Glomerular visceral epithelial cell (primary cell): Measurements from ENCODE around the gene ARL14EPL.

ENCODE experiments used
- DNase-seq: peaks from one replicate; pipeline ENCODE4 v3.0.0-alpha.2; 2016; ENCODE audit errors: extremely low spot score

The ARL14EPL gene

DNA sequence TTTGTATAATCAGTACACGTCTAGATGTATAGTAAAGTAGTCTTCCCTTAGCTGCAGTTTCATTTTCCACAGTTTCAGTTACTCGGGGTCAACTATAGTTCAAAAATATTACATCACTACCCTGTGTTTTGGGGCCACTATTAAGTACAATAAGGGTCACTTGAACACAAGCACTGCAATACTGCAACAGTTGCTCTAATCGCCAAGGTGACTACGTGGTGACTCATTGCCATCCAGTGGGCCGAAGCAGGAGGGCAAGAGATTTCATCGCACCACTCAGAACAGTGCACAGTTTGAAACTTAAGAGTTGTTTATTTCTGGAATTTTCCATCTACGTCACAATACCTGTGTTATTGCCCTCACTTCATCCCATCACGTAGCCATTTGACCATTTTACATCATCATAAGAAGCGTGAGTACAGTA, at the start of gene ARL14EPL:
ARL14EPL (plus strand) TSS at position 379 of the 424 bp plus-strand sequence. CDS start 18,994 bp downstream, outside the sequence.
- peak; percentile 88 for DNase-seq

DNA sequence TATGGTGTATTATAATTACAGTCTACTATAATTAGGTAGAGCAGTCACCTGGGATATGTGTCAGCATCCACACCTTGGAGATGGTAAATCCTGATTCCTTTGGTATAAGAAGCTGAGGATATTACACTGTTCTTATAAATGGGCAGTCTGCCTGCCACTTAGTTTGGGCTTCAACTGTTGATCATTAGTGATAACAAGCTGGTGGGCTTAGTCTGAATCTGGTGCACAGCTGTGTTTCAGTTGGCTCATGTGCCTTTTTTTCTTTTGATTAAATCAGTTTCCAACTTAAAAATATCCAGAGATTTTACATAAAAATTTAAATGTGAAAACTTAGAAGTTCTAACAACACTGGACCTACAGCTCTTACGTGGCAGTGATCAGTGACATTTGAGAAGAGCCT, 48.8 kb upstream of the ARL14EPL start:
- DNase-seq: no peak

DNA sequence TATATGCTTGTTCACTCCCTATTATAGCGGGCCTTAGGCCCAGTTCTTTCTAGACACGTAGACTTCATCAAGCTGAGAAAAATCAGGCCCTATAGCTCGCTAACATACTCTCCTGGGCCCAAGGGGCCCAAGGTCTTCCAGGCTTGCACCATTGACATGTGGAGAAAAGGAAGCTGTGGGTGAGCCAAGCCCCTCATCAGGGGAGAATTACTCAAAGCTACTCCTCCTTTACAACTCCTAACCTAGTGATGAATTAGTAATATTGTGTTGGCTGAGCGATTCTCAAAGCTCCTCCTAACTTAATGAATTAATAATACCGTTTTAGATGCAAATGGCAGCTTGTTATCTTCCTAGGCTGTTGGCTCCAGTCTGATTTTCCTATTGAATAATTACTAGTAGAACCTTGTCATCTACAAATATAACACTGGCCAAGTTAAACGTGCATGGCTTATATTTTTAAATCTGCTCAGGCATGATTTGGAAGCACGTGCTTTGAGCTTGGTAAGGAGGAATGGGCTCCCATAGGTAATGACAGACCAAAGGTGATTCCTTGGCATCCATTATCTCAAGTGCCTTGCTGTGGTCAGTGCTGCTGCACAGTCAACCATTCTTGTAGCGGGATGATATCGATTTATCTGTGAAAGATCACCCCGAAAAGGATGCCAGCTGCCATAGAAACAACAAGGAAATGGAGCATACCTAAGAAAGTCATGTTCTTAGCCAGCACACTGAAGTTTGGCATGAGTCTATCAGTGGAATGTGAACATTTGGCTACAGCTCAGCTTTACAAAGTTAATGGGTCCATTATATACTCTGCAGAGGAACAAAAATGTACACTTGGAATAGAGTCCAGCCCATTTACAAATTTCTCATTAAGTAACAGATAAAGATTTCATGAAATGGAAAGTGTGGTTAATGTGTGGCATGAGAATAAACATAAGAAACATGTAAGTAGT, 46.2 kb upstream of the ARL14EPL start:
- no peak for DNase-seq

DNA sequence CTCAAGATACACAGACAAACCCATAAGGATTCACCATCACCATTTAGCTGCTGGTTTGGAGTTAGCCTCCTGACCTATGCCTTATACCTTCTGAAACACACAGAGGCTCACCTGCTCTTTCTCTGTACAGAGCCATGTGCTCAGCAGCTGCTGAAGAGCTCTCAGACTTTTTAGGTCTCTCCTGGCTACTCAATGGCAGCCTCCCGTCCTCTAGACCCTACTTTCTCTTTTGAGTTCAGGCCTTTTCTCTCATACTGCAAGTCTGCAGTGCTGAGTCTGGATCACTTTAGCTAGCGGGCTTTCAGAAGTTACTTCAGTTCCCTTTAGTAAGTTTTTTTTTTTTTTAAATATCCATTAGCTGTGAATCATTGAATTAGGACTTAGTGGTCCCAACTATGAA, 44.3 kb upstream of the ARL14EPL start:
- DNase-seq: no peak

DNA sequence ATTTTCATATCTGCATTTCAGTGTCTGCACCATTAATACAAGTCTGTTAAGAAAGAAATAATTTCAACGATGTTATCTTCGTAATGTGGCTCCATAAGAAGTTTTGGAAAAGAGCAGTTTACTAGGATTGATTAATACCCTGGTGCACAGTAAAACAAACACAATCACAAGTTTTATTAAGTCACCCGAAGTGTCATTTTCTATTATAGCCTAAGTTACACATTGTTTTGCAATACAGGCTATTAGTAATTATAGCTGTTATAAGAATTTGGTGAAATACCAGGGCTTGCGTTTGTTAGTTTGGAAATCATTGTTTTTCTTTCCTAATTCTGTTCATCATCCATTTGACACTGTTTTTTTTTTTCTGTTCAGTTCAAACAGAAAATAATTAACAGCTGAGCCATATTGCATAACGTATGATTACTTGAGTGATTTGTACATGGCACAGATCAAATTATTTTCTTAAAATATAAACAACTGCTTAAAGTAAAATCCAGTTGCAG, 39.4 kb upstream of the ARL14EPL start:
- DNase-seq: no peak

DNA sequence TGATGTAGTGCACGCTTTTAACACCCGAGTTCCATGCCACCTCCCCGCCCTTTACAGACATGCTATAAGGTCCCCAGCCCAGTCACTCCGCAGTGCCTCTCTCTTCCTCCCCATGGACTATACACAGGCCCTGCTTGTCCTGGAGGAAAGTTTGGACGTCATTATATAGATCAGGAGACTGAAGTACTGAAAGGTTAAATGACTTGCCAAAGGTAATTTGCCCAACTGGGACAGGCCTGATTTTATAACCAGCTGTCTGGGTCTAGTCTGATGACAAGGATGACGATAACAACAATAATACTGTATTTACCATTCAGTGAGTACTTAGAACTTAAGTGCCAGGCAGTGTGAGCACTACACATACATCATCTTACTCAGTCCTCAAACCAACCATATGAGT, 36.9 kb upstream of the ARL14EPL start:
- no peak for DNase-seq

DNA sequence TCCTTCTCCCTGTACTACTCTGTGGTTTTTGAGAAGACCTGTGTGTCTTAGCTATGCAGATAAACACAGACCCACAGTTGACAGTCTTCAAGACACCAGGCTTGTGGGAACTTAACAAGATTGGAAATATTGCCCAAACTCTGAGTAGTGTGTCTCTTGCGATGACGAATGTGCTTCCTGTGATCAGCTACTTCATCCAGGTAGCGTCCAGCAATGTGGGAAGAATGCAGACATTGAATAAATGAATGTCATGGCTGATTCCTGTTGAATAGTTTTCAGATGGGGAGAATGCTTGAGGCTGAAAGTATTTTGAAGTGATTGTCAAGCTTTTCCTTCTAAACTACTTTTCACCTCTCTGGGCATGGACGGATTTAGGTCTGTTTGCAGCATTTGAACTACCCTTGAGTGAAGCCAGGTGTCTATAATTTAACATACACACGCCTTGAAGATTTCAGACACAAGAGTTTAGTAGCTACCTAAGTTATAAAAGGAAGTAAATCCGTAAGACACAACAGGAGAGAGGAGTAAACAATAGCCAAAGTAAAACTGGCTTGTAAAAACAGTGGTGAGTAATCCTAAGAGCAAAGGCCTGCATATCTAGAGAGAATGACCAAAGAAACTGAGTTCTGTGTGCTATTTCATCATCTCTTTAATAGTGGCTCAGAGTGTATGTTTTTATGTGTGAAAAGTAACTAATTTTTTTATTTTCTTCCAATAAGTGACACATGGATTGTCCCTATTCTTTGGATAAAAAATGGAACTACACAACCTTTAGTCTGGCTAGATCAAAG, 30.0 kb upstream of the ARL14EPL start:
- DNase-seq: no peak

DNA sequence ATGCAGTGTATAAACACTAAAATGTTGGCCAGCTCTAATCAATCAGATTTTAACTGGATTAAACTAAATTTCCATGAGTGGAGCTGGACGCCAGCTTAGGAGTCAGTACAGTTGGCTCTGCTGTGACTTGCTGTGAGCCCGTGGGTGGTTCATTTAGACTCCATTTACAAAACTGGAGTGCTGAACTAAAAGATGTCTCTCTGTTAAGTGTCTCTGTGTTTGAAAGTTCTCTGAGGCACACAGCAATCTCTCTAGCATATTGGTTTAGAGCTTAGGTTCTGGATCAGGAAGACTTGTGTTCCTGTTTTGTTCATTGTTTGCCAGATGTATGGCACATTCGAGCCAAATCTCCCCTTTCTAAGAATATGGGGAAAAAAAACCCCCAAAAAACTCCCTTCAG, 28.0 kb upstream of the ARL14EPL start:
- no peak for DNase-seq

DNA sequence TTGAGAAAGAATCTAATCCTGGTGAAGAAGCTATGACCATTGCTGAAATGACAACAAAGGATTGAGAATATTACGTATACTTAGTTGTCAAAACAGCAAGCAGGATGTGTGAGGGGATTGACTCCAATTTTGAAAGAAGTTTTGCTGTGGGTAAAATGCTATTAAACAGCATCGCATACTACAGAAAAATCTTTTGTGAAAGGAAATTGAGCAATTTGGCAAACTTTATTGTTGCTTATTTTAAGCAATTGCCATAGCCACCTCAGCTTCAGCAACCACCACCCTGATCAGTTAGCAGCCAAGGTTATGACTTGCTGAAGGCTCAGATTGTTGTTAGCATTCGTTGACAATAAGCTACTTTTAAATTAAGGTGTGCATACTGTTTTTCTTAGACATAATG, 22.5 kb upstream of the ARL14EPL start:
- no peak for DNase-seq

DNA sequence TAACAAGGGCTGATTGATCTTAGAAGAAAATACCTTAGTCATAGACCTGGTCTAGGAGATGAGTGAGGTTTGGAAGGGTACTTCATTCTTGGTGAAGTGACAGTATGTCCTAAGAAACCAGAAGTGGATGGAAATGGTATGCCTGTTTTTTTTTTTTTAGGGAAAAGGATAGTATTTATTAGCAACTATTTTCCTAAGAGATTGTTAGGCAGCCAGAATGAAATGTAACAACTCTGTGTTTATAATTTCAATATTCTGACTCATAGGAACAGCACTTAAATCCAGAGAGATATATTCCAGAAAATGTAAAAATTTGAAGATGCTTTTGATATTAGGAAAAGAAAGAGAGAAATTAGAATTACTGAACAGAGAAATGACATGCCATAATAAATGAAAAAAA, 21.2 kb upstream of the ARL14EPL start:
- DNase-seq: no peak

DNA sequence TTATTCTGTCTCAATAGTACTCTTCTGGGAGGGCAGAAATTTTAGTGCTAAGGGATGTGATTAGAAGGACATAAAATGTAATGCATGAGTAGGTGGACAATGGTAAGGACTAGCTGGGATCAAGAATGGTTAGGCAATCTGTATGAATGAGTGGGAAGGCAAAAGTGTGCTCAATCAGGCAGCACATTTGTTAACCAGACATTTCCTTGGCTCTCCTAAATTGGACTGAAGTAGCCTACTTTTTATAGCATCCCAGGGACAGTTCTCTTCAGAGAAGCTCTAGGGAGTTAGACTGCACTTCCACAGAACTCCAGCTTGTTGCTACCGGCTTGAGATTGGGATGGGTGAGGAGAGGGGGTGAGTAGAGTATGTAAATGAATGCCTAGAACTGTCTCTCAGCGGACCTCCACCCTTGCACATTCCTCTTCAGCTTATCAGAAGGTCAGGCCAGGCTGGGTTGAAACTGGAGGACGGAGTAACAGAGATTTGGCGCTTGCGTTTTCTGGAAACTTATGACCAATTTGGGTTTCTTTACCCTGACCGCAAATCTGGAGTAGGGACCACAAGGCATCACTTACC, 19.0 kb upstream of the ARL14EPL start:
- no peak for DNase-seq

DNA sequence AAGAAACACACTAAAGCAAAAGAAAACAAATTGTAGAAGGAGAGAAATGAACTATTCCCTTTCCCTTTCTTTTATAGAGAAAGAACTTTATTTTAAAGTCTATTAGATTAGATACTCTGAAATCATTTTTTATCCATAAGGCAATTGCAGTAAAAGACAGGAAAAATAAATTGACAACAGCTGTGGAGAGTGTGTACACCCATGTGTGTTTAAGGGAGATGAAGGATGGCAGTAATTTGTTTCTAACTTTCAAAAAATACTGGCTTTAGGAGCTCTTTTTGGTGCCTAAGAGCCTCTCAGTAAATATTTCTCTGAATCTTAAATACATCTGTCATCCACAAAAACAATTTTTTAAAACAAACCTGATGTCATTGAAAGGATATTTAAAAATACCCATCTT, 18.3 kb upstream of the ARL14EPL start:
- no peak for DNase-seq

DNA sequence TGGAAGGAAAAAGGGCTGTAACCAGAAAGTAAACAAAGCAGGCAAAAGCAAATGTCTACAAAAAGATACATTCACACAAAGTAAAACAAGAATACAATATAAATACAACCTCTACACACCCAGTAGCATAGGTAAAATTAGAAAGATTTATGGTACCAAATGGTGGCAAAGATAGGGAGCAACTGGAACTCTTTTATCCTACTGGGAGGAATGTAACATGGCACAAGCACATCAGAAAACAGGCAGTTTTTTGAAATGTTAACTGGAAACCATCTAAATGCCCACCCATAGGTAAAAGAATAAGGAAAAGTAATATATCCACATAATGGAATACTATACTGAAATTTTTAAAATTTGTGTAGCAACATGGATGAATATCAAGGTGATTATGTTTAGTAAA, 8.7 kb upstream of the ARL14EPL start:
- no peak for DNase-seq

DNA sequence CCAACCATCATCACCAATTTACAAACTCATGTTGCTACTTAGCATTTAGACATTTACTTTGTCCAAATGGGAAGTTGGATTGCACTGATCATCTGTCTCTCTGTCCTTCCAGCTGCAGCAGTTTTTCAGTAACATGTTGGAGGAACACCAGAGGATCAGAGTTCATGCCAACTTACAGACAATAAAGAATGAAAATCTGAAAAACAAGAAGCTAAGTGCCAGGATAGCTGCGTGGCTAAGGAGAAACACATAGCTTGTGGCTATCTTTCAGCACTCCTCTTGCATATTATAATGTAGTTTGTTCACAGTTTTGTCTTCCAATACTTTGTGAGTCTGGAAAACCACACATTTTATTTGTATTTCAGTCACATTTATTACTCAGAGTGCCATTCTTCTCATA, 6.4 kb upstream of the ARL14EPL start:
- no peak for DNase-seq

DNA sequence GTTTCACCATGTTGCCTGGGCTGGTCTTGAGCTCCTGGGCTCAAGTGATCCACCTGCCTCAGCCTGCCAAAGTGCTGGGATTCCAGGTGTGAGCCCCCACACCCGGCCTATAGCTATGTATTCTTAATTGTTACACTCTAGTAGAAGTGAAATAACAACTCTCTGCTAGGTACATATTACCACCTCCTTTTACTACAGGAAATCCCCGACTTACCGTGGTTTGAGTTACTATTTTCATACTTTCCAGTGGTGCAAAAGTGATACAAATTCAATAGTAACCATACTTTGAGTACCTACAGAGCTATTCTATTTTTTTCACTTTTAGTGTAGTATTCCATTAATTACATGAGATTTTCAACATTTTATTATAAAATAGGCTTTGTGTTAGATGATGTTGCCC, 719 bp downstream of the ARL14EPL start:
- no peak for DNase-seq

DNA sequence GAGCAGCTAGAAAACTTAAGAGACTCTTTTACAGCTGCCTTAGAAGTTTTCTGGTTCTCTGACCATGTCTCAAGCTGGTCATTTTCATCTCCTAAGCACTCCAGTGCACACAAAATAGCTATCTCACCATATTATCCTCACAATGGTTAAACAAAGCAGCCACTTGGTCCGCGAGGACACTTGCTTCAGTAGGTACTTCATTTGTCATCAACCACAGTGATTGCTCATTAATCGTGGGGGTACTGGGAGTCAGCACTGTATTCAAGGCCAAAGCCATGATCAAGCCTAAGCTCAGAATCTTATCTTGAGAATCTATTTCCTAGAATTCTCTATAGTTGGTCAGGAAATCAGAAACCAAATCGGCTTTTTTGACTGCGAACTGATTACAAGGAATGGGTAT, 2.9 kb downstream of the ARL14EPL start:
- DNase-seq: peak; percentile 84

DNA sequence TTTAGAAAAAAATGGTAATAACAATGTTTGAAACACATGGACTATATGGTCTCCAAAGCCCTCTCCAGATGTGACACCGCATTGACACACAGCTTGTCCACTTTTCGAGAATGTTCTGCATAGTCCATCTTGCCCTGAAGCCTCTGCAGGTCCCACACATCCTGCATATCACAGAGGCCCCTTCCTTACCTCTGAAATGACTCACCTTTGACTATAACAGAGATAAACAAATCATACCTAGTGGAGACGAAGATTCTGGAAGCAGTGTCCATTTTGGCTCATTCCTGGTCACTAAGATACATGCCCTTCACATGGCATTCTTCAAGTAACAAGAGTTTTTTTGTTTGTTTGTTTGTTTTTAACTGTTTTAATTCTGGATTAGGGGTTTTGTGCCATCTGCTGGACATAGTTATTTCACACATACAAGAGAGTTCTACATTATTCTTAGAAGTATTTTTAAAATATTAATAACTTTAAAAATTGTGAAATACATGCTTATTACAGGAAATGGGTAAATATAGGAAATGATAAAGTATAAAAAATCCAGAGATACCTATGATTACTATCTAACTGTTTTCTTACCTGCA, 5.1 kb downstream of the ARL14EPL start:
- no peak for DNase-seq

DNA sequence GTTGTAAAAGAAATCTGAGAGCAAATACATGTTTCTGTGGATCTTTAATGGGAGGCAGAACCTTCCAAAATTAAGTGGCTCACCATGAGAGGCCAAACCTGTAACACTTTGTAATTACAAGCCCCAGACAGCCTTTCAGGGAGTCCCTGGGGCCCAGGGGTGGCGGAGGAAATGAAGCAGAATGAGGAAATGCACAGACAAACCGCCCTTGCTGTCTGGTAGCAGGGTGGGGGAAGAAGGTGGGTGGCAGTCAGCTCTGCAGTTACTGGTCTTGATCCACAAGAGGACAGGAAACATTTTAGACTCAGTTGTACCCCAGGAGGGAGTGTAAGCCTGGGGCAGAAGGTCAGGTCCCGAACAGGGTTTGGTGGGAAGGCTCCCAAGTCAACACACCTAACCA, 6.5 kb downstream of the ARL14EPL start:
- DNase-seq: no peak

DNA sequence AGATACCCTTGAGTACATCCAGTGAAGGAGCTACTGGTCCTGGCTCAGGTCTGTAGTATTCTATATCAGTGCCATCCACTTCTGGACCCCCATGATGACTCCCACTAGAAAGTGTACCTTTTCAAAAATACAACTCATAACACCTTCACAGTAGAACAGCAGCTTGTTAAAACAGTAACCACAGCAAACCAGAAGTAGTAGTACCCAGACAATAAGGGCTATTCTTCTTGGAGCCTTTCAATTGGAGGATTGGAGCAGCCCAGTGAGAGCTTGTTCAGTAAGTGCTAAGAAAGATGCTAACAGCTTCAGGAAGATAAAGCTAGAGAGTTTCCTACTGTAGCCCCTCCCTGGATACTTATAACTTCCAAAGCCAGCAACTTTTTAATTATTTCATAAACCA, 10.1 kb downstream of the ARL14EPL start:
- DNase-seq: no peak

DNA sequence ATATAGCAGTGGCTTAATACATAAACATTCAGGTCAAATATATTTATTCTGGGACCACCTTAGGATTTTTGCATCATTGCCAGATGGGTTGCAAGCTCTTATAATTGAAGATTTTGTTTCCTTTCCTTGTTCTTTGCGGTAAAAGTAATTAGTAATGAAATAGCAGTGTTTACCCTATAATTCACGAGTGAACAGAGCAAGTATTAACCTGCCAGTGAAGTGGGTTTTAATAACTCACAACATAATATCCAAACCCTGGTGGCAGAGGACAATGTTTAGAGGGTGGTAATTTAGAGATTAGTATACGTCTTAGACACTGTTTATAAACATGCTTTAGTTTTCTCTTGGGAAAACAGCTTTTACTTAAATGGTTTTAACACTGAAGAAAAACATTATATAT, 11.8 kb downstream of the ARL14EPL start:
- DNase-seq: no peak

DNA sequence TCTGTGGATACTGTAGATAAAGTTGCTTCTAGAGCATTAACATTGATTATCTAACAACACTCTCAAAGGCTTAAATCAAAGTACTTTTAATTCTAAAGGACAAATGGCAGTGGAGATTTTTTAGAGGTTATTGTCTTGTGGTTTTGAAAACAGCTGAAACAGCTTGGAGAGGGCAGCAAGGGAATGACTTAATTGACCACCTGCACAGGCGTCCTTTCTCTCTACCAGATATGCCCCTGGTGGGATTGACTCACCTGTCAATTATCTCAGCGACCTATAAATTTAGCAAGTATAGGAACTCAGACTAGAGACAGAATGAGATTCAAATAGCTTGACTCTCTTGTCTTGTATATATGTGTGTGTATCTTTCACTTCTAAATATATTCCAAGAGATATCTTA, 13.5 kb downstream of the ARL14EPL start:
- peak; percentile 32 for DNase-seq

DNA sequence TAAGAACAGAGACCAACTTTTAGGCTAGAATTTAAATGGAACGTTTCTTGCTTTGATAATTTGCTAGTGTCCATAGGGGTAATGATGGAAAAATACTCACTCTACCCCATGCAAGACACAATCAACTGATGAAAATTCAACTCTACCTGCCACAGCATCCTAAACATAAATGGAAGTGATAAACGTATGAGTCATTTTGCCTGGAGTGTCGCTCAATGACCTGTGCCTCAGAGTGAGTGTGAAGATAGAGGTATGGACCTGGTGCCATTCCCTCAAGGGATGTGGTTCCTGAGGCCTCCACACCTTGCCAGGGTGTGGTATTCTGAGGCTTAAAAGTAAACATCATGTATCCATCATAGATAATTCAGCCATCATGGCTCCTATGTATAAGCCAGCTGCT, 14.0 kb downstream of the ARL14EPL start:
- DNase-seq: no peak
